Endothelial cell of umbilical vein (primary cell): ENCODE results near the gene FMNL3.

Source experiments
- FOS ChIP-seq: IDR thresholded peaks from 2 replicates; pipeline ENCODE4 v1.6.1; 2011; ENCODE audit warnings: mild to moderate bottlenecking, low read length, moderate library complexity, borderline replicate concordance; ENCODE audit not compliant: insufficient read depth
- JUN ChIP-seq: IDR thresholded peaks from 2 replicates; pipeline ENCODE4 v1.6.1; 2011; ENCODE audit warnings: borderline replicate concordance, low read depth; ENCODE audit not compliant: insufficient read length, insufficient read depth
- MAX ChIP-seq: IDR thresholded peaks from 2 replicates; pipeline ENCODE4 v1.6.1; 2011; ENCODE audit not compliant: insufficient read depth, insufficient read length
- MYC ChIP-seq: IDR thresholded peaks from one replicate; pipeline ENCODE4 v1.6.1; 2011; ENCODE audit warnings: mild to moderate bottlenecking, low read depth, low read length
- POLR2A ChIP-seq: IDR thresholded peaks from 2 replicates; pipeline ENCODE4 v1.6.1; 2012; ENCODE audit warnings: low read depth, mild to moderate bottlenecking, control low read depth, low read length
- POLR2AphosphoS5 ChIP-seq: IDR thresholded peaks from 2 replicates; pipeline ENCODE4 v1.6.1; 2012; ENCODE audit warnings: low read depth, mild to moderate bottlenecking, control low read depth, low read length, moderate library complexity; ENCODE audit not compliant: insufficient read depth
- TF ChIP-seq, protein P1 (sequence below), 2 donors: IDR thresholded peaks; 1 replicate in 1 of 2; 2 replicates in 1 of 2; pipeline ENCODE4 v1.5.1; 2011; ENCODE audit warnings: low read length in 2 of 2, mild to moderate bottlenecking in 2 of 2, moderate library complexity in 2 of 2, control low read depth in 1 of 2, inconsistent platforms in 1 of 2, low read depth in 1 of 2; ENCODE audit not compliant: insufficient read depth in 1 of 2; ENCODE audit errors: extremely low read depth in 1 of 2

DNA sequence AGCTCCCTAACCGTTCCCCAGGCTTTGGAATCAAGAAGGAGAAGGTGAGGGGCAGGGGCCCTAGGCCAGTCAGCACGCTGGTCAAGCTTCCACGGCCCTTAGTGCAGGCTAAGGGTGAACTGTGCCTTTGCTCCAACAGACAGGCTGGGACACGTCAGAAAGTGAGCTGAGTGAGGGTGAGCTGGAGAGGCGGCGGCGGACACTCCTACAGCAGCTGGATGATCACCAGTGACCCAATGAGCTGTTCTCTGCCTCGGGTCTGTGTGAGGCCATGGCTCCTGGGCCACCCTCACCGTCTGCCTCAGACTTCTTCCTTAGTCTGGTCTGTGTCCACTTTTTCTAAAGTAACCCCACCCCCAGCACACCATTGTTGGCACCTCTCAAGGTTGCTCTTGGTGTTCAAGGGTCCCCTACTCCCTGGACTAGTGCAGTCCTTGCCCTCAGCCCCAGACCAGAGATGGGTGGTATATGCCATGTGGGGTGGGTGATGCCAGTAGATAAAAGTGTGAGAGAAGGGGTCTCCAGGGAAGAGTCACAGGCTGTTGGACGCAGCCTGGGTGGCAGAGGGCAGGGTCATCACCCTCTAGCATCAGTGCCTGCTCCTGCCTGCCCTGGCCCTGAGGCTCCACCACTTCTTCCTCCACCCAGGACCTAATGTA is 63.1 kb downstream of the FMNL3 start:
- peak; percentile 33 for TF ChIP-seq POLR2A
- TF ChIP-seq, protein P1, sequence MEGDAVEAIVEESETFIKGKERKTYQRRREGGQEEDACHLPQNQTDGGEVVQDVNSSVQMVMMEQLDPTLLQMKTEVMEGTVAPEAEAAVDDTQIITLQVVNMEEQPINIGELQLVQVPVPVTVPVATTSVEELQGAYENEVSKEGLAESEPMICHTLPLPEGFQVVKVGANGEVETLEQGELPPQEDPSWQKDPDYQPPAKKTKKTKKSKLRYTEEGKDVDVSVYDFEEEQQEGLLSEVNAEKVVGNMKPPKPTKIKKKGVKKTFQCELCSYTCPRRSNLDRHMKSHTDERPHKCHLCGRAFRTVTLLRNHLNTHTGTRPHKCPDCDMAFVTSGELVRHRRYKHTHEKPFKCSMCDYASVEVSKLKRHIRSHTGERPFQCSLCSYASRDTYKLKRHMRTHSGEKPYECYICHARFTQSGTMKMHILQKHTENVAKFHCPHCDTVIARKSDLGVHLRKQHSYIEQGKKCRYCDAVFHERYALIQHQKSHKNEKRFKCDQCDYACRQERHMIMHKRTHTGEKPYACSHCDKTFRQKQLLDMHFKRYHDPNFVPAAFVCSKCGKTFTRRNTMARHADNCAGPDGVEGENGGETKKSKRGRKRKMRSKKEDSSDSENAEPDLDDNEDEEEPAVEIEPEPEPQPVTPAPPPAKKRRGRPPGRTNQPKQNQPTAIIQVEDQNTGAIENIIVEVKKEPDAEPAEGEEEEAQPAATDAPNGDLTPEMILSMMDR (IDR thresholded peaks at IDR 0.05; ENCODE audit: extremely low read depth in 1 of 2, insufficient read depth in 1 of 2, low read depth in 1 of 2, low read length in 2 of 2): no peak
- no peak for TF ChIP-seq MAX
- no peak for TF ChIP-seq JUN
- TF ChIP-seq MYC: no peak
- no peak for TF ChIP-seq POLR2AphosphoS5
- no peak for TF ChIP-seq FOS
